ENCODE results near the gene OXER1.

OXER1 gene

DNA sequence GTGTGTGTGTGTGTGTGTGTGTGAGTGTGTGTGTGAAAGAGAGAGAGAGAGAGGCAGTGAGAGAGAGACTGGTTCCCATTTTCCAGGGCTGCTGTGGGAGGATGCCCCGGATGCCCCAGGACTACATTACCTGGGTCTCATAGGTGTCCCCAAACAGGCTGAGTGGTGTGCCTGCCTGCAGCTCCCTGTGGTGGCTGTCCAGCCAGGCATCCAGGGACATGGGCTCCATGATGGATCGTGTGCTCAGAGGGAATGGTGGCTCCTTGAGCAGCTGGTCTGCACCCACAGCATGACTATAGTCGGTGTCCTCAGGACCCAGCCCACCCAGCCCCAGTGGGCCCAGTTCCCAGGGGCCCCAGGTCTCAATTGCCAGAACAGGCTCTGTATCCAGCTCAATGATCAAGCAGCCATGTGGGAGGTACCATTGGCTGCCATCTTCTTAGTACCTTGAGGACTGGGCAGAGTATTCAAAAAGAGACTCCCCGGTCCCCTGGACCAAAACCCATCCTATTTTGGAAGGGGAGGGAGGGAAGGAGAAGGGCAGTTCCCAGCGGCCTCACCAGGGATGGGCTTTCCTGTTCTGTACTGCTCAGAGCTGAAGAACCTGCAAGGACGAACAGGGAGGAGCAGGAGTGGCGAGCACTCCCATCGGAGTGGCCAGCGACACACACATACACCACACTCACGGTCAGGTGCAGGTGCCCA lies 5.8 kb upstream of the OXER1 start:
- DNase-seq (ENCODE audit: low read depth) = no peak

DNA sequence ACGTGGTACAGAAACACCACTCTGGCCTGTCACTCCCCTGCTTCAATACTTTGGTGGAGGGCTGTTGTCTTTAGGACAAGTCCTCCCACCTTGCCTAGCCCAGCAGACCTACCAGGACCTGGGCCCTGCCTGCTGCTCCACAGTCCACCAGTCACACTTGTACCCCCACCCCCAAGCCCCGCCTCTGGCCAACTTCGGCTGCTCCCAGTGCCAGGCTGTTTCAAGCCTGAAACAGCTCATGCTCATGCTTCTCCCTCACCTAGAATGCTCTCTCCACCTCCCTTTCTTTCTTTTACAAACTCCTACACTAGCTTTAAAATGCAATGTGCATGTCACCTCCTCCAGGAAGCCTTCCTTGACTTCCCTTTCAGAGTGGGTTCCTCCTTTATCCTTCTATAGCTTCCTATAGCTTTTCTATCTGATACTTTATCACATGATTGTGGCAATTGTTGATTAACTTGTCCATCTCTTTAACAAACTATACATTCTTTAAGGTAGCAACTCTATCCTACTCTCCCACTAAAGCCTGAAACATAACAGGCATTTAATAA lies 4.8 kb upstream of the OXER1 start:
- DNase-seq (ENCODE audit: low read depth) = no peak

- no peak for DNase-seq (ENCODE audit: low read depth)
Measured at GRCh38 chr2:42767899-42768705, 4.2 kb upstream of the OXER1 start.

DNA sequence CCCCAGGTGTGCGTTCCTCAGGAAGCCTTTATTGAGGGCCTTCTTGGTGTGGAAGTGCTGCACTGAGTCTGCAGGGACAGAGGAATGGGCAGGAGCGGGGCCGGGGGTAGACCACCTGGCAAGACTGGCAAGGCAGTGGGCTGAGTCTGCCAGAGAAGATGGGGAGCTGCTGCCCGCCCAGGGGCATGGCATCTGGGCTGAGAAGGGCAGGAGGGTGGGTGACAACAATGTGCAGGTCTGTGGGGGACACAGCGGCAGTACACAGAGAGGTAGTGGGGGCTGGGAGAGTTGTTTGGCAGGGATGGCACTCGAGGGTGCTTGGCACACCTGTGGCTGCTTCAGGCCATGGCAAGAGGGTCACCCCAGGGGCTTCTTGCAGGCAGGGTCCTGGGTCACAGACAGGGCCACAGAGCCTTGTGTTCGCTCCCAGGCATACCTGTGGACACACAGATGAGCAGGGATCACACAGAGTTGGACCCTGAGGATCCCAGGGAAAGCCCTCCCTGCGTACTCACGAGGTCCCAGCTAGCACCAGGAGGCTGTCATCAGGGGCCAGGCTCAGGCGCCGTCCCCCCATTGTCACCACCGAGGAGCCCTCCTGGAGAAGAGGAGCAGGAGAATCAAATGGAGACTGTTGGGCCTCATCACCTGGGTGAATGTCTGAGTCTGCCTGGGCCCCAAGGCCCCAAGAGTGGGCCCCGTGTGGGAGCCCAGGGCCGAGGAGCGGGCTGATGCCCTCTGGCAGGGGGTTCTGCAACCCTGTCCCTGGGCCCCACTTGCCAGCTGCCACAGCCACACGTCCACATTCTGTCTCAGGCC lies 3.4 kb upstream of the OXER1 start:
- no peak for DNase-seq (ENCODE audit: low read depth)

DNA sequence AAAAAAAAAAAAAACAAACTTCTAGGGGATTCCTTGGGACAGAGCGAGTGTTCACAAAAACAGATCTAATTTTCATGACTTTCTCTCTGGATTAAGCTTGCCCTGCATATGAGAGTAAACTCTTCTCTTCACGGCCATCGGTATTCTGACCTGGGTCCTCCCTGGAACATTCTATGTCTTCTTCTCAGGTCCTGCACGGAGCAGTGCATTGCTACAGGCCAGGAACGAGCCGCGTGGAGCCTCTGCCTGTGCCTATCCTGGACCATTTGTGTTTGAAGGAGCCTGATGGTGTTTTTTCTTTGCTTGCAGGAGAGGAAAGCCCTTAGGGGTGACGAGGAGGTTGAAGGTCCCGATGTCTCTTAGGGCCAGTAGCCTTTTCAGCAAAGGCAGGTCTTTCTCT lies 1.8 kb upstream of the OXER1 start:
- no peak for DNase-seq (ENCODE audit: low read depth)

GRCh38 chr2:42764901-42765300 lies 966 bp upstream of the OXER1 start:
- no peak for DNase-seq (ENCODE audit: low read depth)

GRCh38 chr2:42762823-42763804 lies 821 bp downstream of the OXER1 start:
- no peak for DNase-seq (ENCODE audit: low read depth)

- no peak for DNase-seq (ENCODE audit: low read depth)
Measured at GRCh38 chr2:42762155-42762554, 1.8 kb downstream of the OXER1 start.

- no peak for DNase-seq (ENCODE audit: low read depth)
Measured at GRCh38 chr2:42761554-42761953, 2.4 kb downstream of the OXER1 start.

GRCh38 chr2:42758751-42759150 lies 5.2 kb downstream of the OXER1 start:
- DNase-seq (ENCODE audit: low read depth) = no peak

DNA sequence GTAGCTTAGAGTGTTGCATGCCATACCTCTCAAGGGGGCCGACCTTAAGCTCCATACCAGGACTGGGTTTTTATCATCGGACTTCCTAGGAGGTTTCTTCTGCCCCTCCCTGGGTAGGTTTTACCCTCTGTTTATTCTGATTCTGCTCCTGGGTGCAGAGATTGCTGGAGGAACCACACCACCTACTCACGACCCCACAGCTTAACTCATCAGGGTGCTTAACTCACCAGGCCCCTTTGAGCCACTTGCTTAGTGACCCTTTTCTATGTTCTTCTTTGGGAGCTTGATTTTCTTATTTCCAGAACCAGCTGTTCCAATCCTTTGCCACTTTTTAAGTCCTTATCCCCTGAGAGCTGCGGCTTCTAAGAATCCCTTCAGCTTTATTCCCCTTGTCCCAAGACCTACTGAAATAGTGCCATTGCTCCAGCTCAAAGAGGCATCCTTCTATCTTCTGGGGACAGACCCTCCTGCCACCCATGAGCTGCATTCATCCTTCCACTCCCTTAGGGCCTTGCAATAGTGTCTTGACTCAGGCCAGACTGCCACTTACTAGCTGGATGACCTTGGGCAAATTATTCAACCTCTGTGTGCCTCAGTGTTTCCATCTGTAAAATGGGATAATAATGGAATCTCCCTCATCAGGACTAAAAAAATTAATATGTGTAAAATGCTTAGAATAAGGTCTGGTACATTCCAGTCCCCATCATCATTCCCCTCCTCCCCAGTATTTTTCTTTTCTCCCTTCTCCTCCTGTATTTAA lies 5.8 kb downstream of the OXER1 start:
- no peak for DNase-seq (ENCODE audit: low read depth)

- peak; percentile 7 for DNase-seq (ENCODE audit: low read depth)
Measured at GRCh38 chr2:42756966-42757513, 6.9 kb downstream of the OXER1 start.

GRCh38 chr2:42756150-42756775 lies 7.7 kb downstream of the OXER1 start:
- DNase-seq (ENCODE audit: low read depth) = no peak

GRCh38 chr2:42755191-42755880 lies 8.6 kb downstream of the OXER1 start:
- DNase-seq (ENCODE audit: low read depth) = peak; percentile 59

DNA sequence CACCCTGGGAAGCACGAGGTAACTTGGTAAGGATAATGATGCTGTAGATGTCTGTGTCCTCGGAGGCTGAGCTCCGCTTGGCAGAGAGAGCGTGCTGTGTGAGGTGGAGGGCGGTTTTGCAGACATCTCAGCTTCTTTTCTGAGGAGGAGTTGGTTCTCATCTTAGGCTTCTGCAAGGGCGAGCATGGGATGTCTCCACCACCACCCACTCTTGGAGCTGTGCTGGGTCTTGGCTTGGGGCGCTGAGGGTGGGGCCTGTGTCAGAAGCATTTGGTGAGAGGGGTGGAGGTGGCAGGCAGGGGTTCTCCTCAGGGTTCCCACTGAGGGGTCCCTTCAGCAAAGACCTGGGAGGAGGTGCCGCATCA lies 9.2 kb downstream of the OXER1 start:
- DNase-seq (ENCODE audit: low read depth) = no peak

GRCh38 chr2:42754021-42754775 lies 9.7 kb downstream of the OXER1 start:
- DNase-seq (ENCODE audit: low read depth) = peak; percentile 8

- no peak for DNase-seq (ENCODE audit: low read depth)
Measured at GRCh38 chr2:42752816-42753813, 10.8 kb downstream of the OXER1 start.

Data from EH (cell line).